Sigmoid colon (tissue), 4 donors: ENCODE results near the gene KLHL8.

Experiments
- EP300 ChIP-seq, 4 donors: sonication (generic); formaldehyde crosslinking; IDR thresholded peaks; one replicate each; pipeline ENCODE4 v1.6.1; 2017; ENCODE audit warnings: antibody characterized with exemption in 4 of 4
- POLR2A ChIP-seq, 2 donors: fragments of 450-650 bp; IDR thresholded peaks; one replicate each; pipeline ENCODE4 v1.6.1; 2016; ENCODE audit warnings: antibody characterized with exemption in 2 of 2, mild to moderate bottlenecking in 2 of 2, moderate library complexity in 2 of 2
- POLR2AphosphoS5 ChIP-seq, 4 donors: sonication (generic); formaldehyde crosslinking; IDR thresholded peaks; one replicate each; pipeline ENCODE4 v1.6.1; 2017; ENCODE audit warnings: antibody characterized with exemption in 4 of 4
- TF ChIP-seq, protein P1 (sequence below), 4 experiments: fragments of 450-650 bp in 3 of 4; fragments of 200-600 bp in 1 of 4; IDR thresholded peaks; one replicate each; pipeline ENCODE4 v1.5.1; 2016 to 2019; ENCODE audit warnings: antibody characterized with exemption in 4 of 4, mild to moderate bottlenecking in 3 of 4, moderate library complexity in 2 of 4

GRCh38 chr4:87180767-87181166 lies 39.7 kb downstream of the KLHL8 start:
- TF ChIP-seq, protein P1, sequence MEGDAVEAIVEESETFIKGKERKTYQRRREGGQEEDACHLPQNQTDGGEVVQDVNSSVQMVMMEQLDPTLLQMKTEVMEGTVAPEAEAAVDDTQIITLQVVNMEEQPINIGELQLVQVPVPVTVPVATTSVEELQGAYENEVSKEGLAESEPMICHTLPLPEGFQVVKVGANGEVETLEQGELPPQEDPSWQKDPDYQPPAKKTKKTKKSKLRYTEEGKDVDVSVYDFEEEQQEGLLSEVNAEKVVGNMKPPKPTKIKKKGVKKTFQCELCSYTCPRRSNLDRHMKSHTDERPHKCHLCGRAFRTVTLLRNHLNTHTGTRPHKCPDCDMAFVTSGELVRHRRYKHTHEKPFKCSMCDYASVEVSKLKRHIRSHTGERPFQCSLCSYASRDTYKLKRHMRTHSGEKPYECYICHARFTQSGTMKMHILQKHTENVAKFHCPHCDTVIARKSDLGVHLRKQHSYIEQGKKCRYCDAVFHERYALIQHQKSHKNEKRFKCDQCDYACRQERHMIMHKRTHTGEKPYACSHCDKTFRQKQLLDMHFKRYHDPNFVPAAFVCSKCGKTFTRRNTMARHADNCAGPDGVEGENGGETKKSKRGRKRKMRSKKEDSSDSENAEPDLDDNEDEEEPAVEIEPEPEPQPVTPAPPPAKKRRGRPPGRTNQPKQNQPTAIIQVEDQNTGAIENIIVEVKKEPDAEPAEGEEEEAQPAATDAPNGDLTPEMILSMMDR (IDR thresholded peaks at IDR 0.05) = no peak
- TF ChIP-seq EP300 (IDR thresholded peaks at IDR 0.05) (no peak), POLR2AphosphoS5 (IDR thresholded peaks at IDR 0.05) (no peak), POLR2A (IDR thresholded peaks at IDR 0.05) (no peak)
